Fibroblast of peridontal ligament (primary cell): ENCODE measurements around the gene PKD1.

ENCODE experiments used
- DNase-seq: peaks from one replicate; pipeline ENCODE4 v3.0.0-alpha.2; 2010; ENCODE audit errors: extremely low read depth

Gene PKD1

GRCh38 chr16:2047330-2048115 lies 88.2 kb downstream of the PKD1 start, which contains the start of the genes NTHL1 and TSC2:
TSS of gene NTHL1 (minus strand) at chr16:2047834. CDS start at chr16:2047823, 11 bp downstream.
TSS of gene TSC2 (plus strand) at chr16:2047985. CDS start at chr16:2048616, 631 bp downstream.
- peak; percentile 92 for DNase-seq

GRCh38 chr16:2046893-2047329 lies 88.8 kb downstream of the PKD1 start:
- no peak for DNase-seq

DNA sequence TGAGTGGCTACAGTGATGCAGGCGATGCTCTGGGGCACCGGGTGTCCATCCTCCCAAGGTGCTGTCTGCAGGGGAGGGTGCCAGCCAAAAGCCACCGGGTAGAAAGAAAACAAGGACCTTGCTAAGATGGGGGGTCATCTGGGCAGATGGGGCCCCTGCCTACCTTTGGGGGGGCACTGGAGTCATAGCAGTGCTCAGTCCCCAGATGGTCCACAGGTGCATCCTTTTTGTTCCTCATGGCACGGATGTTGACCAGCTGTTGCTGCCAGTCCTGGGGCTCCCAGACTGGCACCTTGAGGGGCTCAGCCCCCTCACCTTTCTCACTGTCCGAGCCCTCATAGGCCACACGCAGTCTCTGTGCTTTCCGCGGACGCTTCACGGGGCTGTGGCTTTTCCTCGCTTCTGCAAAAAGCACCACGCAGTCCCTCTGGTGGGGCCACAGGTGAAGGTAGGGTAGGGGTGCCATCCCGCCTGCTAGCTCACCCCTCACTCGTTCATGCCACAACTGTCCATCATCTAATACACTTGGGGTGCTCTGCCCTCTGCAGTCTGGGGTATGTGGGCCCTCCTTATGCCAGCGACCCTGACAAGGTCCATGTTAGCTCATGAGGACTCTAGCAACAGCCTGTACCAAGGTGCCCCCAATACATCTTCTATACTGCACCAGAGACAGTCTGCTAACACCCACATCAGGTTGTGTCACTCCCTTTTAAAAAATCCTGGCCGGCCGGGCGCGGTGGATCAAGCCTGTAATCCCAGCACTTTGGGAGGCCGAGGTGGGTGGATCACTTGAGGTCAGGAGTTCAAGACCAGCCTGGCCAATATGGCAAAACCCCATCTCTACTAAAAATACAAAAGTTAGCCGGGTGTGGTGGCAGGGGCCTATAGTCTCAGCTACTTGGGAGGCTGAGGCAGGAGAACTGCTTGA lies 89.5 kb downstream of the PKD1 start:
- no peak for DNase-seq

DNA sequence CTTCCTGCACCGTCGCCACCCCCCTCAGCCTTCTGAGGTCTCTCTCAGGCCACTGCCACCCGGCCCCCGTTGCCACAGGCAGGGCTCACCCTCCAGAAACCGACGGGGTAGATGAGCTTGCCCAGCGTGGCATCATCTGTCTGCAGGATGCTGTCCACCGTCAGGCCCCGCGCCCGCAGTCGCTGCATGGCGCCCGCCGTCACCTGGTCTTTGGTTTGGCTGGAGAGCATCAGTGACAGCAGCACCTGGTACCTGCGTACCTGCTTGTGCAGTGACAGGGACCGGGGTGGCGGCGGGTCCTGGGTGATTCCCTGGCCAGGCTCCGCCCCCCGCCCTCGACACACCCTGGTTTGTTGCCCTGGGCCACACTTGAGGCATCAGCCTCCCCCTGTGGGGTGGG lies 91.2 kb downstream of the PKD1 start:
- no peak for DNase-seq

DNA sequence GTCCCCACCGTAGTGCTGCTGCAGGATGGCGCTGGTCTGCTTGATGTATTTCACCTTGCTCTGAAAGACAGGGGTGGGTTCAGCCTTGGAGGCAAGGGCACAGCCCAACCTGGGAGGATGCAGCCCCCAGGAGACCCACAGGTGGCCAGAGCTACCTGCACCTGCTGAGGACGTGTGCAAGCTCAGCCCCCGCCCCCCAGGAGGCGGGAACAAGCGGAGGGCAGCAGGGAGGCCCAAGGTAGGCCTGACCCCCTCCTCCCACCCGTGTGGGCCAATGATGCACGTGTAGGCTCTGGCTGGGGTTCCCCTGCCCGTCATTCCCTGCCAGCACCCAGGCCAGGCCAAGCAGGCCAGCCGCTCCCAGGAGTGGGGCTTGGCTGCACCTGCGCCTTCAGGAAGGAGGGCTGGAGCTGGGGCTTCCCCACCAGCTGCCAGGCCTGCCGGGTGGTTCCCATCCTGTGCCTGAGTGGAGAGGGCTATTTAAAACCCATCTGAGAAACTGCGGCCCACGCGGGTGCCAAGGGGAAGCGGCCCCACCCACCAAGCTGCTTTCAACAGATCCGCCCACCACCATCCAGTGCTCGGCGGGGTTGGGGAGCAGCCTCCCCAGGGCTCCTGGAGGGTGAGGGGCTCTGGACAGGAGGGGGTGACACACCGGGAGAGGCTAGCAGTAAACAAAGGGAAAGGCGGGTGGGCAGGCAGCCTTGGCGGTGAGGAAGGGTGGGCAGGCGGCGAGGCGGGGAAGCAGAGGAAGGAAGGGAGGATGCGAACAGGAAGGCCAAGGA lies 91.8 kb downstream of the PKD1 start:
- no peak for DNase-seq

- DNase-seq: no peak
Measured at GRCh38 chr16:2042986-2043666, 92.6 kb downstream of the PKD1 start.

DNA sequence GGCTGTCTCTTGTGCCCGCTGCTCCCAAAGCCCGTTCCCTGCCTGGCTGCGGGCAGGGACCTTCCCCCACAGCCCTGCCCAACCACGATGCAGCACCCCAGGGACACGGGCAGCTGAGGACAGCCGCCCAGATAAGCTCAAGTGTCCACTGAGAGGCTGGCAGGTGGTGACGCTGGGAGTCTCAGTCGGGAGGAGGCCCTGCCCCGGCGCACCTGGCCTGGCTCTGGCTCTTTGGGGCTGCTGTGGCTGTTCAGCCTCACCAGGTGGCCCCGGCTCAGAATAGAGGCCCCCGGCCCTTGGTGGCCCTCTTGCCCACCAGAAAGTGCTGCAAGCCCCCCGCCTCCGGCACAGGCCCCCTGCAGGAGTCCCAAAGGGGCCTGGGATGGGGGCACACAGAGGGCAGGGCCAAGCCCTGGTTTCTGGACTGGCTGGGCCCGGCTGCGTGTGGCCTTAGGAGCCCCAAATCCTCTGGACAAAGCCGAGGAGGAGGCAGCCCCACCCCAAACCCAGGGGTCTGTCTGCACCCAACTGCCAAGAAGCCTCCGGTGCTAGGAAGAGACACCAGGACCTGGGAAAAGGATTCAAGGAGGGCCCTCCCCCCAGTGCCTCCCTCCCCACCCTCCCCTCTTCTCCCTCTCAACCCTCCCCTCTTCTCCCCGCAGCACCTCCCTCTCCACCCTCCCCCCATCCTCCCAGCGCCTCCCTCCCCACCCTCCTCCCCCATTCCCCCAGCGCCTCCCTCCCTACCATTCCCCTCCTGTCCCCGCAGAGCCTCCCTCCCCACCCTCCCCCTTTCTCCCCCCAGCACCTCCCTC lies 93.3 kb downstream of the PKD1 start:
- no peak for DNase-seq

DNA sequence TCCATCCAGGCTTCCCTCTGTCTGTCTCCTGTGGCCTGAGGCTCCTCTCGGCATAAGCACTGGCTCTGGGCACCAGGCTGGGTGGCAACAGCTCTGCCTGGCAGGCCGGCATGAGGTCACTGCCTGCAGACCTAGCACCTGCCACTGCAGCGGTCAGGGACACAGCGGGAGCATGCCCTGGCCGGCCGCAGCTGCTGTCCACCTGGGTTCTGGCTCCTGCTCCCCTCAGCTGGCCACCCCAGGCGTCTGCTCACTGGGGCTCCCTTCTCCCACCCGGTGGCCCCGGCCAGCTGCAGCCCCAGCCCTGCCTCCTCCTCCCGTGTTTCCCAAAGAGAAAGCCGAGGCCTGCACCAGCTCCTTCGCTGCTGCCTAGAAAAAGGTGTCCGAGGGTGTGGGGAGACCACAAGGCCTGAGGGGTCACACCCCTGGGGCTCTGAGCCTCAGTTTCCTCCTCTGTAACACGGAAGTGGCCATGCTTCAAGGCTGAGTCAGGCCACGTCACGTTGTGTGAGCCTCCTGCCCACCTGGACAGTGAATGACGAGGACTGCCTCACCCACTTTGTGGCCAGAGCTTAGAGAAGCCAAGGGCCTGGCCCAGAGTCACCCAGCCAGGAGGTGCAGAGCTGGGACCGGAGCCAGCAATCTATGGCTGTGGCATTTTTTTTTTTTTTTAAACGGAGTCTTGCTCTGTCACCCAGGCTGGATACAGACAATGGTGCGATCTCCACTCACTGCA lies 94.7 kb downstream of the PKD1 start:
- no peak for DNase-seq

DNA sequence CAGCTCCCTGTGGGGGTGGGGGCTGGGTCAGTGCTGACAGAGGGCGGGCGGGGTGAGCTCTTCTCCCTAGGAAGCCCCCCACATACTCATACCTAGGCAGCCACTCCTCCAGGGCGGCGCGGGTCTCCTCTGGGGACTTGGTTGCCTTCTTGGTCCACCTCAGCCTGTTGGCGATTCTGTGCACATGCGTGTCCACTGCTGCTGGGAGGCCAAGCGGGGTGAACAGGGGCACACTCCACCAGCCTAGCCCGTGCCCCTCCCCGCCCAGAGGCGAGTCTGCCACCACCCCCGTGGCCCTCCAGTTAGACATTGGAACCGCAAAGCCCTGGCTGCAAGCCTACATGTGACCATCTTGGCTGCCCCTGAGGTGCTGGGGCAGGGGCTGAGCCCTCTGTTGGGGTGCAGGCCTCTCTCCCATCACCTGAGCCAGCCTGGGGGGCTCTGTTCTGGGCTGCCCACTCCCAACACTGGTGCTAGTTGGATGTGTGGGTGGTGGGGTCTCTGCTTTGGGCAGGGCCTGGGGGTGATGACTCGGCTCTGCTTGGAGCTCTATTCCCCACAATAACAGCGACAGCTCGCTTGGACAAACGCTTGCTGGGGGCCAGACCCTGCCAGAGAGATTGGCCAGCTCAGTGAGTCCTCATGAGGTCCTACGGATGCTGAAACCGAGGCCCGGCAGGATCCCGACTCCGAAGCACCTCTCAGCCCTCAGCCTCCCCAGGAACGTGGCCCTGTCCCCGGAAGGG lies 95.5 kb downstream of the PKD1 start:
- no peak for DNase-seq

DNA sequence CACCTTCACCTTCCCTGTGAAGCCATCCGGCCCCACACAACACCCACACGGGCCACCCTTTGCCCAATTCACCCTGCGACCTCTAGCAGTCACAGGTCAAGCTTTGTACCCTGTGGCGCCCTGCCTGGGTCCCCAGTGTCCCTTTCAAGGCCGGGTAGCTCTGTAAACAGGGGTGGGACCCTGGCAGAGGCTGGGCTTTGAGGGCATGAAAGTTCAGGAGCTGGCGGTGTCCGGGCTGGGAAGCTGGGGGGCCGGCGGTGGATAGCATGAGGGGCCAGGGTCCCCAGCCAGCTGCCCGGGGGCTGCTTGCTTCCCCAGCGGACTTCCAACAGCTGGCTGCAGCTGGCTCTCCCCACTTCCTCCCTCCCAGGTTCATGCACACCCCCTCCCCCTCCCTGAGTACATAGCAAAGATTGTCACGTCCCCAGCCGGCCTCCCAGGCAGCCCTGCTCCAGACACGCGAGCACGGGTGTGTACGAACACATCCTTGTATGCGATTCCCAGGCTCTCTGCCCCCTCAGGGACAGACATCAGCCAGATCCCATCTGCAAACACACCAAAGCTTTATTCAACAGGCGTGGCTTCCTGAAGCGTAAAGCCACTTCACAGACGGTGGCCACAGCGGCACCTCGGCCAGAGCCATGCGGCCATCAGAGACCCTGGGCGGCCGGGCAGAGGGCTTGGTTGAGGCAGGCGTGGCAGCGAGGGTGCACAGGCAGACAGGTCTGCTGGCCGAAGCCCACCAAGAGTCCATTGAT lies 96.2 kb downstream of the PKD1 start:
- DNase-seq: peak; percentile 73
